ENCODE results near the gene KRTAP3-2. TPM values are rescaled to one million over a fixed set of nuclear protein-coding genes. Genes with fewer than 3 reads are reported as not detected.

KRTAP3-2 gene
- total RNA-seq, 3 donors from 2014 or later = not detected

DNA sequence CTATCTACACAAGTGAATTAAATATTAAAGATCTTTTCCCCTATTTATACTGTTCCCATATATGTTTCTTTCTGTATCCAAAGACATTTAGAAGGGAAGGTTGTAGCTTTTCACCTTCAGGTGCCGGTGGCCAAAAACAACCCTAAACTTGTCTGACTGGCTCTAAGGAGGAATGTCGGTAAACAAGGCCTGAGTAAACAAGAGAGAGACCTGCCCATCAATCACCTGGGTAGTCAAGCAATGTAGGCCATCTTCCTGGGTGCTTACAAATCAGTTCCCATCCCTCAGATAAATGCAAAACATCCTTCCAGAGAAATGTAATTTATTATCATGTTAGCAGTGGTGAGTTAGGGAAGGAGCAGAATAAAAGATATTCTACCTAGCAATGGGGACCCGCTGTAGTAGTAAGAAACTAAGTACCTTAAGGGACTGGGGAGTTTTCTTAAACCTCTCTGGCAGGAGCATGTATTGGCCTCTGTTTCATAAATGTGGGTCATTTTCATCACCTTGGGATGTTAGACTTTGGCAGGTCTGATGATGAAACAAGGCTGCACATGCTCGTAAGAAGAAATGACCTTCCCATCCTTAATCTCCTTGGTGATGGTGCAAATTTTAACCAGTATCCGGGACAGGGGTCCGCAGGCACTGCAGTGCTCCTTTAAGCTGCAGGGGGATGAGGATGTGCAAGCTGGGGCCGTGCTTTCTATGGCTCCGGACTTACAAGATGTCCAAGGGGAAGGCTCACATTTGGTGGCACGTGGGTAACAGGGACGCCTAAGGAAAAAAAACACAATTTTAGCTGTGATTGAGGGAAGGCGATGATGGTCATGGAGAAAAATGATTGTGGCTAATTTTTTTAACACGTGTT lies 41.4 kb downstream of the KRTAP3-2 start:
- Histone ChIP-seq H3K9me3 (no peaks in the 10 kb centered on the region), H3K4me1 (ENCODE audit: low read depth) (no peaks in the 10 kb centered on the region), H3K4me3 (no peak overlapping the region), H3K36me3 (ENCODE audit: low read depth) (no peaks in the 10 kb centered on the region)
- ATAC-seq = peak; percentile 73
- peak in 1 of 3 donors; percentile 49 for DNase-seq
- intact Hi-C loops (cut with DNase I, micrococcal nuclease) = no loop called here
- TF ChIP-seq, protein P1, sequence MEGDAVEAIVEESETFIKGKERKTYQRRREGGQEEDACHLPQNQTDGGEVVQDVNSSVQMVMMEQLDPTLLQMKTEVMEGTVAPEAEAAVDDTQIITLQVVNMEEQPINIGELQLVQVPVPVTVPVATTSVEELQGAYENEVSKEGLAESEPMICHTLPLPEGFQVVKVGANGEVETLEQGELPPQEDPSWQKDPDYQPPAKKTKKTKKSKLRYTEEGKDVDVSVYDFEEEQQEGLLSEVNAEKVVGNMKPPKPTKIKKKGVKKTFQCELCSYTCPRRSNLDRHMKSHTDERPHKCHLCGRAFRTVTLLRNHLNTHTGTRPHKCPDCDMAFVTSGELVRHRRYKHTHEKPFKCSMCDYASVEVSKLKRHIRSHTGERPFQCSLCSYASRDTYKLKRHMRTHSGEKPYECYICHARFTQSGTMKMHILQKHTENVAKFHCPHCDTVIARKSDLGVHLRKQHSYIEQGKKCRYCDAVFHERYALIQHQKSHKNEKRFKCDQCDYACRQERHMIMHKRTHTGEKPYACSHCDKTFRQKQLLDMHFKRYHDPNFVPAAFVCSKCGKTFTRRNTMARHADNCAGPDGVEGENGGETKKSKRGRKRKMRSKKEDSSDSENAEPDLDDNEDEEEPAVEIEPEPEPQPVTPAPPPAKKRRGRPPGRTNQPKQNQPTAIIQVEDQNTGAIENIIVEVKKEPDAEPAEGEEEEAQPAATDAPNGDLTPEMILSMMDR (IDR thresholded peaks at IDR 0.05) = no peak

DNA sequence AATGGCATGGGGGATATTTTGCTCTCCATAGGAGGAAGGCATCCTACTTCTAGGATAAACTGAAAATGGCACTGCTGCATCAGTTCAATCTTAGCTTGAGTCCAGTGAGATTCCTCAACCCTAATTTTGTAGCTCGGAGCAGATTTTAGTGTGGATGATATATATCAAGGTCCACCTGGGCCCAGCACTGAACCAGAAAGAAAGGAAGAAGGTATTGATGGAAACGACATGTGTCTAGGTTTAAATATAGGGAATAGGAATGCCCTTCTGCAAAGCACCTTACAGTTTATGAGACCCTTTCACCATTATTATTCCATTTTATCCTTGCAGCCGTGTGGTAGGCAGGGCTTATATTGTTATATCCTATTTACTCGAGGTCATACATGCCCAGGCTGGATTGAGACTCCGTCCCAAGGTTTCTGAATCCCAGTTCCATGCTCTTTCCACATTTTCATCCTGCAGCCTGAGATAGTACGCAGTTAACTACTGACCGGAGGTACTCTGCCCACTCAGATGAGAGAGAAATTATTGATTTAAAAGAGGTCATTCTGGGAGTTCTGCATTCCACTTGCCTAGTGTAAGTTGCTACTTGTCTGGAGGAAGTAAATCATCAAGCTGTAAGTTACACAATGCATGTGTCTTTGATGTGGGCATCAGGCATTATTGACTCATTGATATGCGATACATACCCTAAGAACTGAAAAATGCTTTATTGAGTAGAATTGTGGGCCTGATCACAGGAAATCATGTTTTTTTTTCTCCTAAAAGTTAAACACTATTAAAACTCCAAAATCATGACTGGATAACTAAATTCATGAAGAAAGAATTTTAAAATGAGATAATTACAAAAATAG lies 43.1 kb downstream of the KRTAP3-2 start:
- ATAC-seq = no peak

DNA sequence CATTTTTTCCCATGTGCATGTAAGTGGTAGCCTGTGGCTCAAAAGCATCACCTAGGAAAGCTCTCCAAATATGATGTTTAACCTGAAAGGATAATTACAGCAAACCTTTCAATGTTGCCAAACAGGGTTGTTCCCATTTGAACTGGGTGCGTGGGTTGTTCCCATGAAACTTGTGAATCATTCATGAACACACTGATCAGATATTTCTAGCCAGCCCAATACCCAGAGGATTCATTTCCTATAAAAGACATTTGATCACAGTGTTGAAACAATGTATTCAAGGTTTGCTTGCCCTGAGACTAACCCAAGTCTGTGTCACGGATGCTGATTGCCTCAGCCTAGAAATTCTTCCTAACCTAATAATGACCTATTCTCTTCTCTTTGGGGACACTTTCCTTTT lies 45.8 kb downstream of the KRTAP3-2 start:
- H3K4me3 ChIP-seq = no peak overlapping the region
- H3K9me3 ChIP-seq = no peaks in the 10 kb centered on the region
- intact Hi-C loops (cut with DNase I, micrococcal nuclease) = no loop called here
- ATAC-seq (no peak), DNase-seq (no peak)
- no peaks in the 10 kb centered on the region for H3K4me1 ChIP-seq (ENCODE audit: low read depth)
- TF ChIP-seq, protein P1 (IDR thresholded peaks at IDR 0.05) = no peak
- H3K36me3 ChIP-seq (ENCODE audit: low read depth) = no peaks in the 10 kb centered on the region

More for the DNA sequence above, 43.1 kb downstream of the KRTAP3-2 start:
- intact Hi-C loops (cut with DNase I, micrococcal nuclease) = no loop called here
- H3K4me1 ChIP-seq (ENCODE audit: low read depth) = no peaks in the 10 kb centered on the region
- H3K4me3 ChIP-seq = no peak overlapping the region
- TF ChIP-seq, protein P1 (IDR thresholded peaks at IDR 0.05) = no peak
- DNase-seq = no peak
- no peaks in the 10 kb centered on the region for H3K9me3 ChIP-seq
- no peaks in the 10 kb centered on the region for H3K36me3 ChIP-seq (ENCODE audit: low read depth)

DNA sequence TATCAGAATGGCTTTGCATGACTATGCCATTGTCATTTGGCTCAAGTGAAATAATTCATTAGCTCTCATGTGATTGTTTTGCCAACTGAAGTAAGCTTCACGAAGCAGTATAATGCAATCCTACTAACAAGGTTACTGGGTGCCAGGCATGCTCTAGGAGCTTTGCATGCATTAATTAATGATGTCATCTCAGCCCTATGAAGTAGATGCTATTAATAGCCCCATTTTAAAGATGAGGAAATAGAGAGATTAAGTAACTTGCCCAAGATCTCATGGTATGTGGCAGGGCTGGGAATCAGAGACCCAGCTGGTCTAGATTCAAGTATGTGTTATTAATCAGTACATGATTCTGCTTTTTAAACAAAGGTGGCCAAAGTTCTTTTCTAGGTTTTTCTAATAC lies 47.0 kb downstream of the KRTAP3-2 start:
- Histone ChIP-seq H3K4me3 (no peak overlapping the region), H3K36me3 (ENCODE audit: low read depth) (no peaks in the 10 kb centered on the region), H3K9me3 (no peaks in the 10 kb centered on the region), H3K4me1 (ENCODE audit: low read depth) (no peaks in the 10 kb centered on the region)
- TF ChIP-seq, protein P1 (IDR thresholded peaks at IDR 0.05) = no peak
- intact Hi-C loops (cut with DNase I, micrococcal nuclease) = no loop called here
- no peak for ATAC-seq
- no peak for DNase-seq

DNA sequence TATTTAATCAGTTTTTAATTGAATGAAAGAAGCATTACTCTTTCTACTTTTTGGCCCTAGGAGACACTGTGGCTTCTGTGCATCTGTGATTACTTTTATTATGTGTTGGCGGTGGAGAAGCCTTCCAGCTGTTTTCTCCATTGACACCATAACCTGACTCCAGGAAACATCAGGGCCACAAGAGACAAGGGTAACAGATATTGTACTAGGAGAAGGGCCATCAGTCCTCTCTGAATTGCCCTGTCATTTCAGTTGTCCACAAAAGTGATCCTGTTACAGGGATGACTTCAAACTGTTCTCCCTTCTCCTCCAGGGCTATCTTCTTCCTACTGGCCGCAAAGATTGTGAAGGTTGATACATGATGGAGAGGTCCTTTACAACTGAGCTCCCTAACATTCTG lies 47.6 kb downstream of the KRTAP3-2 start:
- H3K36me3 ChIP-seq (ENCODE audit: low read depth) = no peaks in the 10 kb centered on the region
- H3K9me3 ChIP-seq = no peaks in the 10 kb centered on the region
- intact Hi-C loops (cut with DNase I, micrococcal nuclease) = no loop called here
- H3K4me1 ChIP-seq (ENCODE audit: low read depth) = no peaks in the 10 kb centered on the region
- H3K4me3 ChIP-seq = no peak overlapping the region
- TF ChIP-seq, protein P1 (IDR thresholded peaks at IDR 0.05) = no peak
- DNase-seq (no peak), ATAC-seq (no peak)

Data from mucosa of descending colon (tissue), 3 donors.